Kidney tubule cell (primary cell): ENCODE data around the gene MOB3A.
"Not testable (repeated sequence)": the region's sequence is repeated elsewhere in the genome, so short reads cannot be mapped to it uniquely, and the experiment has no call there.

ENCODE experiments used
- DNase-seq: peaks from one replicate; pipeline ENCODE4 v3.0.0-alpha.2; 2018; ENCODE audit warnings: low spot score

MOB3A gene

DNA sequence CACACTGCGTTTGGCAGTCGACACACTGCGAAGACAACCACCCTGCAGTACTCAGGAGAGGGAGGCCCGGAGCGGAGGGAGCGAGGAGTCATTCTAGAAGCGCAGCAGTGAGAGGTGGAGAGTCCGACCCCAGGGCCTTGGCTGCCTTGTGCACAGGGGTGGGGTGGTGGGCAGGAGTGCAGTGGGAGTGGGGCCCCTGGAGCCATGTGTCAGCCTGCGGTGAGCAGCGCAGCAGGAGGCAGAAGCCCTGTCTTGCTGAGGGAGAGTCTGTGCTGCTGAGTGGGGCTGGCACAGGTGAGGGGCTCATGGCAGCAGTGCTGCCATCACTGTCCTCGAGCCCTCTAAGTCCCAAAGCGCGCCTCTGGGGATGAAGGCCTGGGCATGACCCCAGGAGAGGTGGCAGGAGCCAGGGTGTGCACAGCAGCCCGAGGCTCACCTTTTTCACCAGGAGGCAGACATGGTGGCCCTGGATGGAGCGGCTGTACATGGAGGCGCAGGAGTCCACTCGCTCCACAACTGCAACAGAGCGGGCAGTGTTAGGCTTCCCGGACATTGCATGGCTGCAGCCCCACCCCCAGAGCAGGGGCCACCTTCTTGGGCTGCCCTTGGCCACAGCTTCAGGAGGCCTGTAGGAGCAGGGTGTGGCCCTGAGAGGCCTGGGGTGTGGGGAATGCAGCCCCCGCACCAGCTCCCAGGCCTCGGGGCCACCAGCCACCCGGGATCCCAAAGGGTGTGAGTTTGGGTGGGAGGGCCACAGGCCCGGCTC lies 12.3 kb upstream of the MOB3A start:
- DNase-seq, result no peak

DNA sequence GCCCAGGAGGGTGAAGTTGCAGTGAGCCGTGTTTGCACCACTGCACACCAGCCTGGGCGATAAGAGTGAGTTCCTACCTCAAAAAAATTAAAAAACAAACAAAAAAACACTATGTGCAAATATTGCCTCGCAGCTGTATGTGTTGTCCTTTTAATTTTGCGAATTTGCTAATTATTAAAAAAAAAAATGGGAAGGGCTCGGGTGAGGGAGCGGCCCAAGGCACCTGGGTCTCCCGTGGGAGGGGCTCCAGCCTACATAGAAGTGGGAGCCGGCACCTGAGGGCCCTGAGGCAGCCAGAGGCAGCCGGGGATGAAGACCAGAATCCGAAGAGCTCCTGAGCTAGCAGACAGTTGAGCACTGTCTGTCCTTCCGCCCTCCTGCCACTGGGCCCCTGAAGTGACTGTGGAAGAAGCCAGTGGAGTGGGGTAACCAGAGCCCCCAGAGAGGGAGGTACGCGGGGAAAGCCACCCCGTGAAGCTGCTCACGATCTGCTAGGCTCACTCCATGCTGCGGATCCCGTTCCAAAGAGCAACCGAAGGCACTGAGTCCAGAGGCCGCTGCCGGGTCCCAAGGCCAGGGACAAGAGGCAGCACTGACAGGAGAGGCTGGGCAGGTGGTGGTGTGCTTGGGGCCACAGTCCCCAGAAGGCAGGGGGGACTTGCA lies 7.0 kb upstream of the MOB3A start:
- DNase-seq, result no peak

DNA sequence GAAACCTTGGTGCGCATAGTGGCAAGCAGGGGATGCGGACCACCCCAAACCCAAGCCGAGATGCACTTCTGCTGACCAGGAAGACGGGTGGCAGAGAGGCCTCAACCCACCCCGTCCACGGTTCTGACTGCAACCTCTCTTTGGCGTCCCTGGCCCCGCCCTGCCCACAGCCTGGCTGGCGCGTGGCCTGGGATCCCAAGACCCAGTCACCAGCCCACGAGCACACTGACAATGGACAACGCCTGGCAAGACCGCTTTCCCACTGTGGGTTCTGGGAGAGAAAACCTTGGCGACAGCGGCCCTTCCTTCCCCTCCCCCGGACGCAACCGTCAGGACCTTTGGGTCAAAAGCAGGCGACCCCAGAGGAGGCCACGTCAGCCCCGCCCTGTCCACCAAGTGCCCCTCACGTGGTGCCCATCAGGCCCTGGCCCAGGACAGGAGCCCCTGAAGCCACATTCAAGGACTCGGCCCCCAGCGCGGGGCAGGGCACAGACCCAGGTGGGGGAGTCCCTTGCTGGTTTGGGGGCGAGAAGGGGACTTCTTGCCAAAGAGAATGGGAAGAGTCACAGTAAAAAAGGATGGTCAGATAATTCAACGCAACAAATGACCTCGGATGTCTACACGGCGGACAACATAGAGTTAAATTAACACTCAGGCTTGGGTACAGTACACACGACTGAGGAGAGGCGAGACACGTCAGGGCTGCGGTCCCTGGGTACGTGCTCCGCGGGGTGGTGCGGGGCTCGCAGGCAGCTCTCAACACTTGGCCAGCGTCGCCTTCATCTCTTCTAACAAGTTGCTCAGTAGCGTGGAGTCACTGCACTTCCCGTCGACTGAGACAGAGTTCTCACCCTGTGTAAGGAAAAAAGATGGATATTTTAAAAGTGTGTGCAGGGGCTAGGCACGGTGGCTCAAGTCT lies 5.5 kb upstream of the MOB3A start:
- no peak for DNase-seq

DNA sequence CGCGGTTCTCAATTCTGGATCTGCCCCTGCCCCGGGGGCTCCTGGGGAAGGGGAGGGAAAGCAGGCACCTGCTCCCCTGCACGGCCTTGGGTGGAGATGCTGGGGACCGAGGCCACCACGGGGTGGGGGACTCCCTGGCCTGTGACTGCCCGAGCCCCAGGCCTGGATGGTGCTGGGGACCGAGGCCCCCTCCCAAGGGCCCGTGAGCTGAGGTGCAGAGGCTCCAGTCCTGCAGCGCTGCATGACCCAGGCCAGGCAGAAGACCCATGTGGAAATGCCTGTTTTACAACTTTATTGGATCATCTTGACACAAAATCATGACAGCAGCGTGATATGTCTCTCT lies 4.6 kb upstream of the MOB3A start:
- DNase-seq, result no peak

DNA sequence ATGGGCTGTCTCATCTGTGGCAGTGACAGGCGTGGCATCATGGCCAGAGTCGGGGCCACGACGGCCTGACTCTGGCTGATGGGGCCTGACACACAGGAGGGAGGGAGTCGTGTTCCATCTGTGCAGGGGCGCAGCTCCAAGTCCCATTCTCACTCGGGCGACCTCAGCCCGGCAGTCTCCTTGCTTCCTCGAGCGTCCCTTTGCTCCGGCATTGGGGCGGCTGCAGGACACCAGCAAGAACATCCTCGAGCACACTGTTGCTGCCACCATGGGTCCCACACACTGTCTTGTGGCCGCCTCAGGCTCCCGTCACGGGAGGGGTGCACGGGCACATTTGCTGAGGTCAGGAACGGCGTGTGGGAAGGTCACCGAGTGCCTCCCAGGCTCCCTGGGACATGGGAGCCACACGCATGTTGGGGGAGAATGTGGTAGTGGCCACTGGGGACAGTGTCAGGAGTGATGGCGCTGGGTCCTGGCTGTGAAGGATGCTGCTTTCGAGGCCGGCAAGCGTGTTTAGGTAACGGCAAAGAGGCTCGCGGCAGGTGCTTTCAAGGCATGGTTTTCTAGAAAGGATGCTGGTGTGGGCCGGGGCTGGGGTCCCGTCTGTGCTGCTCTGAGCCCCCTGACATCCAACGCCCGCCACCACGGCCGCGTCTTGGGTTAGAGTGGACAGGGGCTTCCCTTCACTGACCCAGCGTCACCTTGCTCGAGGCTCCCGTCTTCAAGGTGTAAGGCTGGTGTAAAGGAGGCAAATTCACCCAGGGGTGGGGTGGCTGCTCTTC lies 4.0 kb upstream of the MOB3A start:
- no peak for DNase-seq

DNA sequence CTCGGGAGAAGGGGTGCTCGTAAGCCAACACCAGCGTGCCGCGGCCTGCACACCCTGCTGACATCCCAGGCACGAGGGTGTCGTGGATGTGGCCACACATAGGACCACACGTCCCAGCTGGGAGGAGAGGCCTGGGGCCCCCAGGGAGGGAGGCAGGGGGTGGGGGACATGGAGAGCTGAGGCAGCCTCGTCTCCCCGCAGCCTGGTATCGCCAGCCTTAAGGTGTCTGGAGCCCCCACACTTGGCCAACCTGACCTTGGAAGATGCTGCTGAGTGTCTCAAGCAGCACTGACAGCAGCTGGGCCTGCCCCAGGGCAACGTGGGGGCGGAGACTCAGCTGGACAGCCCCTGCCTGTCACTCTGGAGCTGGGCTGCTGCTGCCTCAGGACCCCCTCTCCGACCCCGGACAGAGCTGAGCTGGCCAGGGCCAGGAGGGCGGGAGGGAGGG lies 3.0 kb upstream of the MOB3A start:
- DNase-seq, result no peak

DNA sequence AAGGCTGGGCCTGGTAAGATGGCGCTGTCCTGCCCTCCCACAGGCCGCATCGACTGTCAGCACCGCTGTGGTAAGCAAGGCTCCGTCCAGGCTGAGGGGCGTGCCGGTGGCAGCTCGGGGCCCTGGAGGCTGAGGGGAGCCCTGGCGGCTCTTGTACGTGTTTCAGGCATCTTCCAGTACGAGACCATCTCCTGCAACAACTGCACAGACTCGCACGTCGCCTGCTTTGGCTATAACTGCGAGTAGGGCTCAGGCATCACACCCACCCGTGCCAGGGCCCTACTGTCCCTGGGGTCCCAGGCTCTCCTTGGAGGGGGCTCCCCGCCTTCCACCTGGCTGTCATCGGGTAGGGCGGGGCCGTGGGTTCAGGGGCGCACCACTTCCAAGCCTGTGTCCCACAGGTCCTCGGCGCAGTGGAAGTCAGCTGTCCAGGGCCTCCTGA lies 1.8 kb upstream of the MOB3A start:
- no peak for DNase-seq

DNA sequence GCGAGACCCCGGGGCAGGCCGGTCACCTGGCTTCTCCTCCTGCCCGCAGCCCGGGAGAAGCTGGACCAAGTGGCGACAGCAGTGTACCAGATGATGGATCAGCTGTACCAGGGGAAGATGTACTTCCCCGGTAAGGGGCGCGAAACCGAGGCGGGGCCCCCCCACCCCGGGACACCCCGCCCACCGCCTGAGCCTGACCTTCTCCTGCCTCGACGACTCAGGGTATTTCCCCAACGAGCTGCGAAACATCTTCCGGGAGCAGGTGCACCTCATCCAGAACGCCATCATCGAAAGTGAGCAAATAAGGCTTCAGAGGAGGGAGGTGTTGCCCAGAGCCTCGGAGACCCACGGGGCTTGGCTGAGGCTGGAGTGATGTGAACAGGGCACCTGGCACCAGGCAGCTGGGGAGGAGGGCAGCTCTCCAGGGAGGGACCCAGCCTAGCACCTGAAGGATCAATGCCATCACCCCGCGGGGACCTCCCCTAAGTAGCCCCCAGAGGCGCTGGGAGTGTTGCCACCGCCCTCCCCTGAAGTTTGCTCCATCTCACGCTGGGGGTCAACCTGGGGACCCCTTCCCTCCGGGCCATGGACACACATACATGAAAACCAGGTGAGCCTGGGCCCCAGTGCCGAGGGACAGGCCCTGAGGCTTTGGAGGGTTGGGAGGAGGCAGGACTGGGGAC lies 1.2 kb upstream of the MOB3A start:
- DNase-seq, result peak; percentile 42

DNA sequence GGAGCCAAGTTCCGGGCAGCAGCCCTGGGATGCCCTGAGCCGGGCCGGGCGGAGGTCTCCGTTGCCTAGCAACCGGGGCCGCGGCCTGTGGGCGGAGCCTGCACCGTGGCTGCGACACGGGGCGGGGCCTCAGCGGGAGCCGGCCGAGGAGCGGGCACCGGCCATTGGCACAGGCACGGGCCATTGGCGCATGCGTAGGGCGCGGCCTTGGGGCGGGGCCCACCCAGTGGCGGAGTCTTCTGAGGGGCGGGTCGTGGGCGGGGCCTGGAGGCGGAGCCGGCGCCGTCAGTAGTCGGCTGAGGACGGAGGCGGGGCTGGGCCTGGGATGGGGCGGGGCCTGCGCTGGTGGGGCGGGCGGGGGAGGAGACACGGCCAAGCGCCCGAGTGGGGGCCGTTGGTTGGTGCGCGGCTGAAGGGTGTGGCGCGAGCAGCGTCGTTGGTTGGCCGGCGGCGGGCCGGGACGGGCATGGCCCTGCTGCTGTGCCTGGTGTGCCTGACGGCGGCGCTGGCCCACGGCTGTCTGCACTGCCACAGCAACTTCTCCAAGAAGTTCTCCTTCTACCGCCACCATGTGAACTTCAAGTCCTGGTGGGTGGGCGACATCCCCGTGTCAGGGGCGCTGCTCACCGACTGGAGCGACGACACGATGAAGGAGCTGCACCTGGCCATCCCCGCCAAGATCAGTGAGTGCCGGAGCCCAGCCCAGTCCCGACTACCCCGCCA lies 515 bp upstream of the MOB3A start, which contains the start of gene IZUMO4:
IZUMO4 (plus strand) TSS at position 436 of the 723 bp plus-strand sequence; CDS start at position 467, 31 bp downstream.
- peak; percentile 97 for DNase-seq

DNA sequence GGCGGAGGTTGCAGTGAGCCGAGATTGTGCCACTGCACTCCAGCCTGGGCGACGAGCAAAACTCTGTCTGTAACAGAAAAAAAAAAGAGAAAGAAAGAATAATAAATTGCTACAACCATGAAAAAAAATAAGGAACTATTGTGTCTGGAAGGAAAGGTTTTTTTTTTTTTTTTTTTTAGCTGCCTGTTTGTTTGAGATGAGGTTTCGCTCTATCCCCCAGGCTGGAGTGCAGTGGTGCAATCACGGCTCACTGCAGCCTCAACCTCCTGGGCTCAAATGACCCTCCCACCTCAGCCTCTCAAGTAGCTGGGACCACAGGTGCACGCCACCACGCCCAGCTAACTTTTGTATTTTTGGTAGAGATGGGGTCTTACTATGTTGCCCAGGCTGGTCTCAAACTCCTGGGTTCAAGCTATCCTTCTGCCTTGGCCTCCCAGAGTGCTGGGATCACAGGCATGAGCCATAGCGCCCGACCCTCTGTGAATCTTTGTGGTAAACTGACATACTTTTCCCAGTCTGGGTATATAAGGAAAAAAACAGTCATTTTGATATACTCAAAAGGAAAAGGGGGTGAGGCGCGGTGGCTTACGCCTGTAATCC lies 4.1 kb downstream of the MOB3A start:
- not testable (repeated sequence) for DNase-seq

DNA sequence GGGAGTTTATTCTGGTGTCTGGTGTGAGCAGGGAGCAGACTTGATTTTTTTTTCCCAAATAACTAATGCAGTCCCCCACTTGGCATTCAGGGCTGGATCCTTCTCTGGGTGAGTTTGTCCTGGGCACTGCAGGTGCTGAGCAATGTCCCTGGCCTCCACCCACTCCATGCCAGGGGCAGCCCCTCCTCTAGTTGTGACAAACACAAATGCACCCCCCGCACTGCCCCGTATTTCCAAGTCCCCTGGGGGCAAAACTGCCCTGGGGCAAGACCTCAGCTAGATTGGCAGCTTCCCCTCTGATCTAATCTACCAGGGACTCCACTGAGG lies 6.4 kb downstream of the MOB3A start:
- no peak for DNase-seq

DNA sequence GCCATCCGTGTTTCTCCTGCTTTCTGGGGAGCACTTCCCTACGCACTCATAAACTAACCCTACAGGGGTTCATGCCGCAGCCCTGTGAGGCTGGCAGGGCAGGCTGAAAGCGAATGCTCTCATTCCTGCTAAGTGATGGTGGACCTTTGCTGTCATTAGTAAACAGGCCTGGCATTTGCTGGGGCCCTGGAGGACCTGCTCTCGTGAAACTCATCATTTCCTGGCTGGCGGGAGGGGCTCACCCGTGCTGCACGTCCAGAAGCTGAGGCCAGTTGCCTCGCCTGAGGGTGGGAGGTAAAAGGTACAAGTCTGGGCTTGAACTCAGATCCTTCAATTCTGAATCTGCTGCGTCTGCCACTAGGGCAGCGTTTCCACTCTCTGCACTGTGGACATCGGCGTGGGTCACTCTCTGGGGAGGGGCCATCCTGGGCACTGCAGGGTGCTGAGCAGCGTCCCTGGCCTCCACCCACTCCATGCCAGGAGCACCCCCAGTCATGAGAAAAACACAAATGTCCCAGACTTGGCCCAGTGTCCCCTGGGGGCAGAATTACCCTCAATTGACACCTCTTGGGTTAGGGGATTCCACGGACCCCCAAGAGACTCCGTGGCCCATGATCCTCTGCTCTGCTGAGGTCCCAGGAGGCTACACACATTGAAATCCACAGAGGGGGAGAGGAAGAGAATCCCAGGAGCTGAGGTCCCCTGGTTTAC lies 7.0 kb downstream of the MOB3A start:
- no peak for DNase-seq

DNA sequence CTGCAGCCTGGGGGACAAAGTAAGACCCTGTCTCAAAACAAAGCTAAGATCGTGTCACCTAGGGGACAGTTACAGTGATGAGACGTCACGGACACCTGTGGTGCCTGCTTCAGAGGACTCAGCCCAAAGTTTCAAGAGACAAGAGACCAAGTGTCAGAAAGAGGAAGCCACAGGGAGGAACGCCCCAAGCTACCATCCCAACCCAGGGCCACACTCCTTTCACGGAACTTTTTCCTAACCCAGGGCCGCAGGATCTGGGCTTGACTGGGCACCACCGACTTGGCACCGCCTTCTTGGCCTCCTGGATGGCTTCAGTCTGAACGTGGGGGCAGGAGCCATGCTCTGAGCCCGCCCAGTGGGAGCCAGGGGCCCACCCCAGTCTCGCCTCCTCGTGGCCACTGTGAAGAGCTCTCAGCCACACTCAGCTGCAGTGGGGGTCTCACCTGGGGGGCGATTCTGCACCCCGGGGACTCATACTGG lies 8.5 kb downstream of the MOB3A start:
- no peak for DNase-seq

DNA sequence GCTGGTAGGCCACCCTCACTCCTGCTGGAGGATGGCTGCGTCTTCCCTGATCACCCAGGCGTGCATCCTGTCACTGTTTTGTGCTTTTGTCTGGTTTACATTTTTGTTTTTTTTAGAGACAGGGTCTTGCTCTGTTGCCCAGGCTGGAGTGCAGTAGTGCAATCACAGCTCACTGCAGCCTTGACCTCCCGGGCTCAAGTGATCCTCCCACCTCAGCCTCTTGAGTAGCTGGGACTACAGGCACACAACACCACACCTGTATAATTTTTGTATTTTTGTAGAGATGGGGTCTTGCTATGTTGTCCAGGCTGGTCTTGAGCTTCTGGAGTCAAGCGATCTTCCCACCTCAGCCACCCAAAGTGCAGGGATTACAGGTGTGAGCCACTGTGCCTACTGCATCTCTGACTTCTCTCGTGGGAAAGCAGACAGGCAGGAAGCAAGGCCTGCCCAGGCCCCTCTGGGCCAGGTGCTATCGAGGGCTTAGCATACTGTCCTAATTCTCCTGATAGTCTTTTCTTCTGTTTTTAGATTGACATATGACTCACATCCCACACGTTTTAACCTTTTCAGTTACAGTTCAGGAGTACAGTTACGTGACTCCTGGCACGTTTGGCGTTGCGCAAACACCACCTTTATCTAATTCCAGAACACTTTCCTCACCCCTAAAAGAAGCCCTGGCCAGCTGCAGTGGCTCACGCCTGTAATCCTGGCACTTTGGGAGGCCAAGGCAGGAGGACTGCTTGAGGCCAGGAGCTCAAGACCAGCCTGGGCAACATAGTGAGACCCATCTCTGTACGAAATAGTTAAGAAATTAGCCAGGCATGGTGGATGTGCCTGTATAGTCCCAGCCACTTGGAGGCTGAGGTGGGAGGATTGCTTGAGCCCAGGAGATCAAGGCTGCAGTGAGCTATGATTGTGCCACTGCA lies 9.2 kb downstream of the MOB3A start:
- DNase-seq, result peak; percentile 43

DNA sequence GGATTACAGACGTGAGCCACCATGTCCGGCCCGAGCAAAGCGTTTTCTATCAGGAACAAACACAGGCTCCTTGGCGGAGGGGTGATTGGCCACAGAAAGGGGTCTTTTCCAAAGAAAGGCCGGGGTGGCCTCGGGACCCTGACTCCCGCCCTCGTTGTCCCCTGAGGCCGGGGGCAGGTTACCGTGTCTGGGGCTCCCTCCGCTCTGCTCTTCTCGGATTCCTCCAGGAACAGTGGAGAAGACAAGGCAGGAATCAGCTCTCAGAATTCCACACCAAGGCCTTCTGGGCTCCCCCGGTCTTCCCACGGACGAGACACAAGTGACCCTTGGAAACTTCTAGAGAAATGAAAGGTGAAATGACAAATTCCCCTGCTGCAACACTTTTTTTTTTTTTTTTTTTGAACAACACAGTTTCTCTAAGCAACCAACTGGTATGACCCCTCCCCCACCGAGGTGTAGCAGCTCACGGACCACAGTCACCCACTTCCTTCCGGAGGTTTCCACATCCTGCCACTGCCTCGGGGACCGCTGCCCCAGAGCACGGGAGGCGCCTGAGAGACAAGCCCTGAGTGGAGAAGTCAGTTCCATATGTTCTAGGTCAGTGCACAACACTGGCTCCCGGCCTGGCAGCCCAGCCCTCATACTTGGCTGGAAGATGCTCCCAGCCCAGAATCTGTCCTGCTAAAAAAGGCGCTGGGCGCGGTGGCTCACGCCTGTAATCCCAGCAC lies 11.0 kb downstream of the MOB3A start:
- peak; percentile 79 for DNase-seq

DNA sequence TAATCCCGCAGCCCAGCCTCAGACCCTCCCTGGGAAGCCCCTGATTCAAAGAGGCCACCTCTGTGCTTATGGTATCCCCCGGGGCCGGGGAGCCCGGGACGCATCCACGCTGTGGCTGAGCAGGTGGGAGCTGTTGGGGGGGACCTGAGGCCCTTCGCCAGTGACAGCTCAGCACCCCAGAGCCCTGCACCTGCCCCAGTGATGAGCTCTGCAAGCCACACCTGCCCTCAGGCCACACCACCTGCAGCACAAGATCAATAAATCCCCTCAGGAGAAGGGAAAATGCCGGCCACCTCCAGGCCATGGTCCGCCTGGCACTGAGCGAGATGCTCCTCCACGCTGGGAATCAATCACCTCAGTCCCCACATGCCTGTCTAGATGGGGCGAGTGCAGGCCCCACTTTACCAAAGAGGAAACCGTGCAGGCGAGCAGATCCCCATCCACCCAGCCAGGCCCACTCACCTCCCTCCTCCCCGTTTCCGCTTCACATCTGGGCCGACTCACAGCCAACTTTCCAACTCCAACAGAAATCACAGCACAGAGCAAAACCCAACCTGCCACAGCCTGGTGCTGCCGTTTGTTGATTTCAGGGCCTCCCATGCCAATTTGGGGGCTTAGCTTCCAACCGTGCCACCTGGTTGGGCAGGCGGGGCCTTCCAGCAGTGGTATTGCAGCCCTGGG lies 12.8 kb downstream of the MOB3A start:
- DNase-seq, result no peak
